Loucy (cell line): ENCODE results near the gene FOXE3.

Experiments used
- H2AFZ ChIP-seq: fragments of 200-600 bp; sonication (generic); 2 replicates; pipeline ENCODE4 v1.6.0; 2016; ENCODE audit warnings: antibody characterized with exemption, mild to moderate bottlenecking, low read length, moderate library complexity
- H3F3A ChIP-seq: fragments of 200-600 bp; 2 replicates; pipeline ENCODE4 v1.6.0; 2016; ENCODE audit warnings: antibody characterized with exemption, low read depth, mild to moderate bottlenecking
- H3K27me3 ChIP-seq: fragments of 200-600 bp; sonication (generic); 2 replicates; pipeline ENCODE4 v1.6.1; 2014; ENCODE audit warnings: low read length, mild to moderate bottlenecking; ENCODE audit not compliant: insufficient read depth, poor library complexity, severe bottlenecking
- H3K36me3 ChIP-seq: fragments of 200-600 bp; sonication (generic); 2 replicates; pipeline ENCODE4 v1.6.1; 2016; ENCODE audit warnings: low read length; ENCODE audit not compliant: insufficient read depth
- H3K4me1 ChIP-seq: fragments of 200-600 bp; sonication (generic); 2 replicates; pipeline ENCODE4 v1.5.1; 2014; ENCODE audit warnings: low read length, mild to moderate bottlenecking; ENCODE audit not compliant: insufficient read depth, poor library complexity, severe bottlenecking
- H3K4me2 ChIP-seq: fragments of 200-600 bp; sonication (generic); 2 replicates; pipeline ENCODE4 v1.6.0; 2014; ENCODE audit warnings: antibody characterized with exemption, low read length, low read depth, mild to moderate bottlenecking; ENCODE audit not compliant: poor library complexity, severe bottlenecking
- H3K4me3 ChIP-seq: fragments of 200-600 bp; sonication (generic); 2 replicates; pipeline ENCODE4 v1.5.1; 2014; ENCODE audit warnings: low read length, mild to moderate bottlenecking, mixed read lengths; ENCODE audit not compliant: poor library complexity, severe bottlenecking
- H3K79me2 ChIP-seq: fragments of 200-600 bp; sonication (generic); 2 replicates; pipeline ENCODE4 v1.6.1; 2014; ENCODE audit warnings: low read length; ENCODE audit not compliant: insufficient read depth
- H3K9ac ChIP-seq: fragments of 200-600 bp; sonication (generic); 2 replicates; pipeline ENCODE4 v1.6.0; 2014; ENCODE audit warnings: mild to moderate bottlenecking, low read depth, low read length, moderate library complexity; ENCODE audit not compliant: poor library complexity, severe bottlenecking
- H3K9me2 ChIP-seq: fragments of 200-600 bp; sonication (generic); replicated peaks from 2 replicates; pipeline ENCODE4 v1.6.1; 2016; ENCODE audit warnings: low read depth, low read length, mixed read lengths
- H3K9me3 ChIP-seq: fragments of 200-600 bp; sonication (generic); 2 replicates; pipeline ENCODE4 v1.6.1; 2014; ENCODE audit warnings: mild to moderate bottlenecking, antibody characterized with exemption, low read length, low read depth; ENCODE audit not compliant: insufficient read depth
- H4K20me1 ChIP-seq: fragments of 200-600 bp; sonication (generic); 2 replicates; pipeline ENCODE4 v1.6.0; 2014; ENCODE audit warnings: antibody characterized with exemption, low read length, mild to moderate bottlenecking; ENCODE audit not compliant: insufficient read depth, poor library complexity, severe bottlenecking
- CTCF ChIP-seq: fragments of 200-600 bp; sonication (generic); conservative IDR thresholded peaks from 2 replicates; pipeline ENCODE4 v1.5.1; 2014; ENCODE audit warnings: mild to moderate bottlenecking, antibody characterized with exemption, low read length
- EZH2phosphoT487 ChIP-seq: fragments of 200-600 bp; IDR thresholded peaks from 2 replicates; pipeline ENCODE4 v1.6.1; 2018; ENCODE audit warnings: antibody characterized with exemption, mild to moderate bottlenecking, moderate library complexity, borderline replicate concordance

Gene FOXE3

GRCh38 chr1:47407481-47407880 lies 8.6 kb upstream of the FOXE3 start:
- Histone ChIP-seq H3K9ac (no peak overlapping the region), H3F3A (no peaks in the 10 kb centered on the region), H3K9me2 (no peaks in the 10 kb centered on the region), H2AFZ (no peak overlapping the region), H3K36me3 (no peaks in the 10 kb centered on the region), H3K79me2 (no peaks in the 10 kb centered on the region), H3K4me2 (no peak overlapping the region), H3K4me3 (no peak overlapping the region), H3K9me3 (no peaks in the 10 kb centered on the region), H4K20me1 (no peaks in the 10 kb centered on the region), H3K4me1 (no peaks in the 10 kb centered on the region), H3K27me3 (no peaks in the 10 kb centered on the region)
- no peak for TF ChIP-seq CTCF
- TF ChIP-seq EZH2phosphoT487 = no peak

GRCh38 chr1:47409311-47410067 lies 6.6 kb upstream of the FOXE3 start:
- no peaks in the 10 kb centered on the region for H4K20me1 ChIP-seq
- H3K27me3 ChIP-seq = no peaks in the 10 kb centered on the region
- no peaks in the 10 kb centered on the region for H3K9me2 ChIP-seq
- TF ChIP-seq EZH2phosphoT487 = no peak
- no peak for TF ChIP-seq CTCF
- H3K36me3 ChIP-seq = no peaks in the 10 kb centered on the region
- H3K4me1 ChIP-seq = no peaks in the 10 kb centered on the region
- no peaks in the 10 kb centered on the region for H3K79me2 ChIP-seq
- H3K9ac ChIP-seq = no peak overlapping the region
- no peak overlapping the region for H2AFZ ChIP-seq
- H3K4me3 ChIP-seq = no peak overlapping the region
- H3F3A ChIP-seq = no peaks in the 10 kb centered on the region
- no peaks in the 10 kb centered on the region for H3K9me3 ChIP-seq
- H3K4me2 ChIP-seq = no peak overlapping the region

GRCh38 chr1:47410068-47410455 lies 6.0 kb upstream of the FOXE3 start:
- TF ChIP-seq EZH2phosphoT487 (no peak), CTCF (no peak)
- Histone ChIP-seq H3K9me2 (no peaks in the 10 kb centered on the region), H3F3A (no peaks in the 10 kb centered on the region), H3K36me3 (no peaks in the 10 kb centered on the region), H3K79me2 (no peaks in the 10 kb centered on the region), H3K4me1 (no peaks in the 10 kb centered on the region), H3K27me3 (no peaks in the 10 kb centered on the region), H4K20me1 (no peaks in the 10 kb centered on the region), H3K9ac (no peak overlapping the region), H3K4me3 (no peak overlapping the region), H2AFZ (no peak overlapping the region), H3K9me3 (no peaks in the 10 kb centered on the region), H3K4me2 (no peak overlapping the region)
